ENCODE measurements around the gene FZD7. TPM values are rescaled to one million over a fixed set of nuclear protein-coding genes. Genes with fewer than 3 reads are reported as not detected.

The FZD7 gene
- total RNA-seq, 2 experiments from 2014 or later, result 0.17 to 0.25 TPM

DNA sequence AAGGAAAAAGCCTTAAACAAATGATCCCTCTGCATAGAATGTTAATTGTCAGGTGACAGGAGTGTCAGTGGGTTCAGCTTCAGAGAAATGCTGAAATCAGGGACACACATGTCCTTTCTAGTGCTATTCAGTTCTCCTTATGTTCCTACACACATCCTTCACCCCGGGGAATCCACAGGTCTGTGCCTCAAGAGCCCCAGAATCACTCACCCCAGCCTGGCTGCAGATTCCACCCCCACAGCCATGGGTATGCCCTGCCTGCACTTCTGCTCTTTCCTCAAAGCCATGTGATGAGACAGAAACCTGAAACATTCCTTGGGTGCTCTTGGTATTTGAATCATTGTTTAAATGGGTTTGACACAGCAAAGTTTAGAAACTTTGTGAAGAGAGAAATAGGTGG, 27.4 kb upstream of the FZD7 start:
- no peaks in the 10 kb centered on the region for H3K9me3 ChIP-seq (ENCODE audit: control insufficient read depth in 1 of 2, insufficient read depth in 1 of 2, low read length in 2 of 2)
- Mint-ChIP-seq H3K4me3 (no peak overlapping the region), H3K27me3 (peaks cover 15% of the 10 kb centered on the region), H3K4me1 (ENCODE audit: low read depth) (no peaks in the 10 kb centered on the region), H3K36me3 (ENCODE audit: low read depth) (no peaks in the 10 kb centered on the region), H3K9me3 (no peaks in the 10 kb centered on the region), H3K27ac (no peak overlapping the region)
- TF ChIP-seq, protein P1, sequence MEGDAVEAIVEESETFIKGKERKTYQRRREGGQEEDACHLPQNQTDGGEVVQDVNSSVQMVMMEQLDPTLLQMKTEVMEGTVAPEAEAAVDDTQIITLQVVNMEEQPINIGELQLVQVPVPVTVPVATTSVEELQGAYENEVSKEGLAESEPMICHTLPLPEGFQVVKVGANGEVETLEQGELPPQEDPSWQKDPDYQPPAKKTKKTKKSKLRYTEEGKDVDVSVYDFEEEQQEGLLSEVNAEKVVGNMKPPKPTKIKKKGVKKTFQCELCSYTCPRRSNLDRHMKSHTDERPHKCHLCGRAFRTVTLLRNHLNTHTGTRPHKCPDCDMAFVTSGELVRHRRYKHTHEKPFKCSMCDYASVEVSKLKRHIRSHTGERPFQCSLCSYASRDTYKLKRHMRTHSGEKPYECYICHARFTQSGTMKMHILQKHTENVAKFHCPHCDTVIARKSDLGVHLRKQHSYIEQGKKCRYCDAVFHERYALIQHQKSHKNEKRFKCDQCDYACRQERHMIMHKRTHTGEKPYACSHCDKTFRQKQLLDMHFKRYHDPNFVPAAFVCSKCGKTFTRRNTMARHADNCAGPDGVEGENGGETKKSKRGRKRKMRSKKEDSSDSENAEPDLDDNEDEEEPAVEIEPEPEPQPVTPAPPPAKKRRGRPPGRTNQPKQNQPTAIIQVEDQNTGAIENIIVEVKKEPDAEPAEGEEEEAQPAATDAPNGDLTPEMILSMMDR (IDR thresholded peaks at IDR 0.05), result no peak
- no peaks in the 10 kb centered on the region for H3K4me1 ChIP-seq (ENCODE audit: insufficient read depth, low read length)
- CTCF ChIA-PET, result no interaction called here
- POLR2A ChIA-PET, result interaction anchor here (1.0 kb wide), 1 partner anchor 11 kb away, joined by 3 read pairs; no protein-coding TSS in a partner anchor
- no peaks in the 10 kb centered on the region for H3K36me3 ChIP-seq (ENCODE audit: insufficient read depth, low read length)
- H3K27me3 ChIP-seq (ENCODE audit: control insufficient read depth in 1 of 2, insufficient read depth in 2 of 2, low read length in 2 of 2), result no peaks in the 10 kb centered on the region
- intact Hi-C loops (cut with DNase I, micrococcal nuclease), result loop anchor here in 1 of 2 experiments (5.0 kb wide), 1 partner anchor 51 kb away; no protein-coding TSS in a partner anchor
- no peak overlapping the region for H3K27ac ChIP-seq (ENCODE audit: low read depth in 1 of 2, low read length in 2 of 2)
- H3K4me3 ChIP-seq (ENCODE audit: low read length), result no peak overlapping the region
- DNase-seq (no peak), ATAC-seq (ENCODE audit: poor library complexity) (no peak)

DNA sequence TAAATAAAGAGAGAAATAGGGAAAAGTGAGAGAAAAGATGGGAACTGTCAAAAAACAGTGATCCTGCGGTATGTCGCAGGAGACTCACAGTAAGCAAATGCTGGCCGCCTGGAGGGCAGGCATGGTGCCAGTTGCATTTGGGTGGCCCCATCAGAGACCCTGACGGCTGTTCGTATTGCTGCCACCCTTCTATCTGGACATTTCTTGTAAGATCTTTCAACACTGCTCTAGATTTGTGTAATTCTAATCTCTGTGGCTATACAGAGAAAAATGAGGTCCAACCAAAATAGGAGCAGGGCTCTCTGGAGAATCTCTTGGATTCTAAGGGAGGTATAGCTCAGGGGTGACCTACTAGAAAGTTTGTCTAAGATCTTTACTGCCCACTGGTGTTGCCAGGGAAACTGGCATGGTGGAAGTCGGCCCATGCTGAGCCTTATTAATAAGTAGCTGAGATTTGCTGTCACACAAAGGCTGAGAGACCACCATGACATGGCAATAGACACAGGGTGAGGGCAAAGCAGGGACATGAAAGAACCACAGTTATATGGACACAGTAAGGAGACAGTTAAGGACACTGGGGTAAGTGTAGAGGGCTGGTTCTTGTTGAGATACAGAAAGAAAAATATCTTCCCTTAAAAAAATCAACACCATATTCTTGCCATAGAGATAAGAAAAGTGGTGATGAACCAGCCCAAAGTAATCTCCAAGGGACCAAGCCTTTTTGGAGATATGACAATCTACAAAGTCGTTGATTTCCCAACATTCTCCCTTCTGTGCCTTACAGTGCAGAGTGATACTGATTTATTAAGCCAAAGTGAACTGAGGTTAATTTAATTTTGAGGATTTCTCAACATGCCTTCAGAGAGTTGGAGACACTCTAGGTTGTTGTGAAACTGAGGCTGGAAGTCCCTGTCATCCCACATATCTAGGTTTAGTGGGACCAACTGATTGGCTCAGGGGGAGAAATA, 26.4 kb upstream of the FZD7 start:
- intact Hi-C loops (cut with DNase I, micrococcal nuclease), result loop anchor here in 1 of 2 experiments (5.0 kb wide), 1 partner anchor 50 kb away; no protein-coding TSS in a partner anchor
- no peak overlapping the region for H3K27ac ChIP-seq (ENCODE audit: low read depth in 1 of 2, low read length in 2 of 2)
- H3K36me3 ChIP-seq (ENCODE audit: insufficient read depth, low read length), result no peaks in the 10 kb centered on the region
- ChIA-PET CTCF (no interaction called here), POLR2A (no interaction called here)
- no peaks in the 10 kb centered on the region for H3K4me1 ChIP-seq (ENCODE audit: insufficient read depth, low read length)
- no peaks in the 10 kb centered on the region for H3K9me3 ChIP-seq (ENCODE audit: control insufficient read depth in 1 of 2, insufficient read depth in 1 of 2, low read length in 2 of 2)
- Mint-ChIP-seq H3K36me3 (ENCODE audit: low read depth) (no peaks in the 10 kb centered on the region), H3K4me3 (no peak overlapping the region), H3K9me3 (no peaks in the 10 kb centered on the region), H3K27ac (no peak overlapping the region), H3K27me3 (peaks cover 22% of the 10 kb centered on the region), H3K4me1 (ENCODE audit: low read depth) (no peaks in the 10 kb centered on the region)
- TF ChIP-seq, protein P1 (IDR thresholded peaks at IDR 0.05), result no peak
- ATAC-seq (ENCODE audit: poor library complexity), result no peak
- no peak overlapping the region for H3K4me3 ChIP-seq (ENCODE audit: low read length)
- H3K27me3 ChIP-seq (ENCODE audit: control insufficient read depth in 1 of 2, insufficient read depth in 2 of 2, low read length in 2 of 2), result no peaks in the 10 kb centered on the region
- DNase-seq, result no peak

DNA sequence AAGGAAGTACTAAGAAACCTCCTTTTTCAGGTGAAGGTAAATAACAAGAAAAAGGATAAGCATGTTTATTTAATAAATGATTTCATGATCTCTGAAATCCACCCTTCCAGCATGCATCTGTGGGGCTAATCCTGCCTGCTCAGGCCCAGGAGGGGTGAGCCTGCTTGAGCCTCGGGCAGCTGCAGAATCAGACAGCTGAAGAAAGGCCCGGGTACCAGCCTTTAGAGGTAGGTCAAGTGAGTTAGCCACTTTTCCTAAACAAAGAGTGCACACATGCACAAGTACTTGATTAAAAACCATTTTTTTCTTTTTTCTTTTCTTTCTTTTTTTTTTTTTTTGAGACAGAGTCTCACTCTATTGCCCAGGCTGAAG, 25.7 kb upstream of the FZD7 start:
- no peaks in the 10 kb centered on the region for H3K4me1 ChIP-seq (ENCODE audit: insufficient read depth, low read length)
- no peaks in the 10 kb centered on the region for H3K36me3 ChIP-seq (ENCODE audit: insufficient read depth, low read length)
- Mint-ChIP-seq H3K27ac (no peak overlapping the region), H3K27me3 (peaks cover 29% of the 10 kb centered on the region), H3K9me3 (no peaks in the 10 kb centered on the region), H3K36me3 (ENCODE audit: low read depth) (no peaks in the 10 kb centered on the region), H3K4me3 (no peak overlapping the region), H3K4me1 (ENCODE audit: low read depth) (no peaks in the 10 kb centered on the region)
- POLR2A ChIA-PET, result no interaction called here
- DNase-seq, result no peak
- intact Hi-C loops (cut with DNase I, micrococcal nuclease), result loop anchor here in 1 of 2 experiments (5.0 kb wide), 1 partner anchor 49 kb away; no protein-coding TSS in a partner anchor
- H3K4me3 ChIP-seq (ENCODE audit: low read length), result no peak overlapping the region
- H3K27ac ChIP-seq (ENCODE audit: low read depth in 1 of 2, low read length in 2 of 2), result no peak overlapping the region
- no peak for ATAC-seq (ENCODE audit: poor library complexity)
- TF ChIP-seq, protein P1 (IDR thresholded peaks at IDR 0.05), result no peak
- CTCF ChIA-PET, result no interaction called here
- no peaks in the 10 kb centered on the region for H3K9me3 ChIP-seq (ENCODE audit: control insufficient read depth in 1 of 2, insufficient read depth in 1 of 2, low read length in 2 of 2)
- H3K27me3 ChIP-seq (ENCODE audit: control insufficient read depth in 1 of 2, insufficient read depth in 2 of 2, low read length in 2 of 2), result no peaks in the 10 kb centered on the region
